CD4-positive, alpha-beta T cell treated with Interleukin-6 at 100 ng/mL for 8 hours (primary cell): ENCODE measurements around the gene TNFSF13B.
"Not testable (repeated sequence)": the region's sequence is repeated elsewhere in the genome, so short reads cannot be mapped to it uniquely, and the experiment has no call there.

ENCODE experiments used
- DNase-seq: peaks from one replicate; pipeline ENCODE4 v3.0.0-alpha.2; 2020; ENCODE audit warnings: mixed read lengths, low spot score

Gene TNFSF13B

DNA sequence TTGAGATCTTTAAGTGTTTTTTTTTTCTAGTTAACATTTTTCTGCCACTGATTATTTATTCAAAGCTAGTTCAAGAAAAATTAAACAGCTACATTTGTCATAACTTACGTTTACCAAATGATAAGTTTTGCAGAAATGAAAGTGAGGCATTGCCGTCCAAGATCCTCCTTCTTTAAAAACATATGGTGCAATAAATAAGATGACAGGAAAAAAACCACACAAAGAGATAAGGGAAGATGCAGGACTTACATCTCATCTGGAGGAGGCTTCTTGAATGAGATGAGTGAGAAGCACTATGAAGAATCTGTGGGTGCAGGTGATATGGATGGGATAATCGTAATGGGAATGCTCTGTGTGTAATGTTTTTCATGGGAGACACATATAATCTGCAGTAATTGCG lies 12.4 kb downstream of the TNFSF13B start:
- DNase-seq: no peak

DNA sequence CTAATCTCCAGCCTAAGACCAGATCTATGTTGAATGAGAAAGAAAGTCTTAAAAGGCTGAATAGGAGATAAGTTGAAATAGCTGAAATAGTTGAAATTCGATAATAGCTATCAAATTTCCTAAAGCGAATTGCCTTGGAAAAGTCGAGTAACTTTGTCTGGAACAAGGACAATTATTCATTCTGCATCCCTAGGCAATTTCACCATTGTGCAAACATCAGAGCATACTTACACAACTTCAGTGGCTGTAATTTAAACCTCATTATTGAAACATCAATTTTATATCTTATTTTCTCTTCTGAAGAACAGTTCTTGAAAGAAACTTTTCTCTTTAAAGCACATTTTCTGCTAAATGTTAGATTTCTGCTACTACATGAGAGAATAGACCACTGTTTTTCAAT lies 13.6 kb downstream of the TNFSF13B start:
- DNase-seq: no peak

DNA sequence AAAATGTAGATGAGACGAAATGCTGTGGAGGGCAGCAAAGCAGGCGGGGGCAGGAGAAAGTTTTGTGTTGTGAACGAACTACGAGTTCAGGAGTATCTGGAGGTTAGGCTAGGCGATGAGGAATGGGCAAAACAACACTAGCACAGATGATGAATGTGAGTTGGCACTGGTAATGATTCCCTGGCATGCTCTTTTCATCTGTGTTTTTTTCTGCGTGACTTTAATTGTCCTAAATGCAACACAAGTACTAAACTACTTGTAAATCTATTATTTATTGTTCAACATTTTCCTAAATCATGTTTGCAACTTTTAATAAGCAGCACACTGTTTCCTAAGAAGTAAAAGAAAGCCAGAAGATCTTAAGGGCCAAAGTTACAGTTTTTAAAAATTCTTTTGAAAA lies 19.2 kb downstream of the TNFSF13B start:
- no peak for DNase-seq

DNA sequence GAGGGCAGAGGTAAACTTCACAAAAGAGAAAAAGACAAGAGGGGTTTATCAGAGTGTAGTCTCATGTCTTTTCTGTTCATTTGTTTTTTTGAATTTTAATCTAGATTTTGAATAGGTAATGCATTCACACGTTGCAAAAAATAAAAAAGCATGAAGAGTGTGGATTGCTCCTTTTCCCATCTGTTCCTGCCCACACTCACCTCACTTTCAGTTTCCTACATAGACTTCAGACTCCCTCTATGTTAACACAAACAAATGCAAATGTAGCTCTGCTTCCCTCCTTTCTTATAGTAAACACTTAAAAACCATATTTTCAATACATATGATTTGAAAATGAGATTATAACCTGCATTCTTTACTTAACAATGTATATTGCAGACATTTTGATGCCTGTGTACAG lies 20.3 kb downstream of the TNFSF13B start:
- no peak for DNase-seq

- no peak for DNase-seq
These were observed 27.6 kb downstream of the TNFSF13B start for GRCh38 chr13:108297114-108297513.

DNA sequence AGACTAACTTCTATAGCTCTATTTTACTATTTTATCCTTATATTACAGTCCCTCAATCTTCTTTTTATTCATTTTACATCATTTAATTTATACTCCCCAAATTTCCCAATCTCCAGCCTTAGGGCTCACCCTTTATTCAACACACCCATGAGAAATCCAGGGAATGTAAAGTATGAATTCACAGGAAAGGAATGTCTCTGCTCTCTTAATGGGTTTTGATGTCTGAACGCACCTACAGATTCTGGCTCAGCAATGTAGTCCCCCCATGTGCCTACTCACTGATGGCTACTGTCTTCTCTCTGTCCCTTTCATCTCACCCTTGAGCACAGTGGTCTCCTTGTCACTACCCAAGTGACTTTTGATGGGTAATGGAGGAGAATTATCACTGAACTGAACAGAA lies 32.8 kb downstream of the TNFSF13B start:
- DNase-seq: no peak

- no peak for DNase-seq
These were observed 34.9 kb downstream of the TNFSF13B start for GRCh38 chr13:108304170-108305016.

GRCh38 chr13:108305655-108306054 lies 36.1 kb downstream of the TNFSF13B start:
- no peak for DNase-seq

DNA sequence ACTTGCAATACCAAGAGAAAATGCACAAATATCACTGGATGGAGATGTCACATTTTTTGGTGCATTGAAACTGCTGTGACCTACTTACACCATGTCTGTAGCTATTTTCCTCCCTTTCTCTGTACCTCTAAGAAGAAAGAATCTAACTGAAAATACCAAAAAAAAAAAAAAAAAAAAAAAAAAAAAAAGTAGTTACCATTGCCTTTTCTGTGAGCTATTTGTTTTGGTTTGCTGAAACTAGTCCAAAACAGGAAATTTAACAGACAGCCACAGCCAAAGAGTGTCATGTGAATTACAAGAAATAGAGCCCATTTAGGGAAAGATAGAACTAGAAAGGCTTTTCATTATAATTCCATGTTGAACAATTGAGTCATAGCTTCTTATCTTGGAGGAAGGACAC lies 37.3 kb downstream of the TNFSF13B start:
- peak; percentile 13 for DNase-seq

DNA sequence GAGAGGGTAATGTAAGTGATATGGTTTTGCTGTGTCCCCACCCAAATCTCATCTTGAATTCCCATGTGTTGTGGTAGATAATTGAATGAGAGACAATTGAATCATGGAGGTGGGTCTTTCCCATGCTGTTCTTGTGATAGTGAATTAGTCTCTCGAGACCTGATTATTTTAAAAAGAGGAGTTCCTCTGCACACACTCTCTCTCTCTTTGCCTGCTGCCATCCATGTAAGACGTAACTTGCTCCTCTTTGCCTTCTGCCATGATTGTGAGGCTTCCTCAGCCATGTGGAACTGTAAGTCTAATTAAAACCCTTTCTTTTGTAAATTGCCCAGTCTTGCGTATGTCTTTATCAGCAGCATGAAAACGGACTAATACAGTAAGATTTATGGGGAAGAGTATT lies 42.1 kb downstream of the TNFSF13B start:
- not testable (repeated sequence) for DNase-seq

- no peak for DNase-seq
These were observed 43.9 kb downstream of the TNFSF13B start for GRCh38 chr13:108313382-108313781.

DNA sequence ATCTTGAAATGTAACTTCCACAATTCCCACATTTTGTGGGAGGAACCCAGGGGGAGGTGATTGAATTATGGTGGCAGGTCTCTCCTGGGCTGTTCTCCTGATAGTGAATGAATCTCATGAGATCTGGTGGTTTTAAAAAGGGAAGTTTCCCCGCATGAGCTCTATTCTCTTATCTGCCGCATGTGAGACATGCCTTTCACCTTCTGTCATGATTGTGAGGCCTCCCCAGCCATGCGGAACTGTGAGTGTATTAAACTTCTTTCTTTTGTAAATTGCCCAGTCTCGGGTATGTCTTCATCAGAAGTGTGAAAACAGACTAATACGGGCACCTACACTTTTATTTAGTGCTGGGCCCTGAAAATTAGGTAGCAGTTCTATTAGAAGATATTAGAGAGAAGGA lies 45.8 kb downstream of the TNFSF13B start:
- DNase-seq: no peak

DNA sequence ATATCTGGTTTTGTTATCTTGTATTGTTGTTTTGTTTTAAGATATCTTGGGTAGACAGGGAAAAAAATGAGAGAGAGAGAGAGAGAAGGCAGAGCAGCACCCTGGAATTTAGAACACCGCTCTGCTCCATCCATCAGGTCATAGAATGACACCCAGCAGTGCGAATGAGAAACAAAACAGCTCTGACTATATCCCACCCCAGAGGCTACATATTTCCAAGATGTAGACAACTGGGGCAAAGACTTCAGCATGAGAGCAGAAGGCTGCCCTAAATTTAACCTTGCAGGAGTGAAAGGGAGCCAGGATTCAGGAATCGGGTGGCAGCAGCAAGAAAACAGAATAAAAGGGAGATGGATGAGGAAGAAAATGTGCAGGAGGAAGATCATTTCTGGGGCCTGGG lies 46.5 kb downstream of the TNFSF13B start:
- DNase-seq: no peak

GRCh38 chr13:108316413-108316812 lies 46.9 kb downstream of the TNFSF13B start:
- DNase-seq: no peak

DNA sequence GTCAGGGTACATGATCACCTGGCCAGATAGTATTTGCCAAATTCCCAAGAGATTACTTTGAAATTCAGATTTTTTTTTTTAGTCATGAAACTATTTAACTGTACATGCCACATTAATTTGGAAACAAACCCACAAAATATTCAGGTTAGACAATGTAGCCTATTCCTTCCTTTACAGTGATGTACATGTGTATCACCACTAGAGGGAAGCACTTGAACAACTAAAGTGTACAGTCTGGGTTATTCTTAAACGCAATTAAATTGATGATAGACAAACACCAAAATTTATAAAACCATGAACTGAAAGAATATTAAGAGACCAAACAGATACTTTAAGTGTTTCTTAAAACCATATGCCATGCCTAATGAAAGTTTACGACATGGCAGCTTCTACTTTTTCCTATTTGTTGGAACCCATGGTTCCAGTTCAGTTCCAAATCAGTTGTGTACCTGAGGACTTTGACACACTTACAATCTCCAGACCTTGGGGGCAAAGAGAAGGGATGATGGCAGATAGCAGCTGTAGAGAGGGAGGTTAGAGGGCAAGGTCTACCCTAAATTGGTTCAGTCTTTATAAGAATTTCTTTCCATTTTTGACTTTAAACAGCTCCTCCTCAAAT lies 52.8 kb downstream of the TNFSF13B start:
- peak; percentile 40 for DNase-seq

DNA sequence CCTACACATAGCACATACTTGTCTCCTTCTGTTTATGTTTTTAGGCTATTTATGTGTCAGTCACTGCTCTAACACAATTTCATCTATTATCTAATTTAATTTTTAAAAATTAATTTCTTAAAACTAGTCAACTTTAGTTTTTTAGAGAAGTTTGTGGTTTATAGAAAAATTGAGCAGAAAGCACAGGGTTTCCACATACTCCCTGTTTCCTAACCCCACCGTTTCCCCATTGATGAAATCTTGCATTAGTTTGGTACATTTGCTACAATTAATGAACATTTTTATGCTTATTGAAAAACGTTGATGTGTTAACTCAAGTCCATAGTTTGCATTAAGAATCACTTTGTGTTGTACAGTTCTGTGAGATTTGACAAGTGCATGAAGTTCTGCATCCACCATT lies 53.5 kb downstream of the TNFSF13B start:
- DNase-seq: no peak

- DNase-seq: no peak
These were observed 56.3 kb downstream of the TNFSF13B start for GRCh38 chr13:108325863-108326262.

- DNase-seq: peak; percentile 25
These were observed 56.8 kb downstream of the TNFSF13B start for GRCh38 chr13:108326309-108326708.

DNA sequence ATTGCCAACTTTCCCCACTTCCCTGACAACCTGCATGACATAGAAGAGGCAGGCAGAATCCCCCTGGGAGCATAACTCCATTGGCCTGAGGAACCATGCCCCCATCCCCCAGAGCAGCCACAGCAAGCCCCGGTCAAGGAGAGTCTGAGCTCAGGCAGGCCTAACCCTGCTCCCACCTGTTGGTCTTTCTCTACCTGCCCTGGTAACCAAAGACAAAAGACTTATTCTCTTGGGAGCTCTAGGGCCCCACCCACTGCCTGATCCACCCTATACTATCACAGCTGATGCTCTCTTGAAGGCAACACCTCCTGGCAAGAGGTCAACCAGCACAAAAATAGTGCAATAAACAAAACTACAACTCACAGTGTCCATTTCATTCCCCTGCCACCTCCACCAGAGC lies 59.3 kb downstream of the TNFSF13B start:
- DNase-seq: no peak

DNA sequence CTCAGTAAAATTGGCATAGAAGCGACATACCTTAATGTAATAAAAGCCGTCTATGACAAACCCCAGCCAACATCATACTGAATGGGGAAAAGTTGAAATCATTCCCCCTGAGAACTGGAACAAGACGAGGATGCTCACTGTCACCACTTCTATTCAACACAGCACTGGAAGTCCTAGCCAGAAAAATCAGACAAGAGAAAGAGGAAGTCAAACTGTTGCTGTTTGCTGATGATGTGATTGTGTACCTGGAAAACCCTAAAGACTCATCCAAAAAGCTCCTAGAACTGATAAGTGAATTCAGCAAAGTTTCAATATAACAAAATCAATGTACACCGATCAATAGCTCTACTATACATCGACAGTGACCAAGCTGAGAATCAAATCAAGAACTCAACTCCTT lies 63.3 kb downstream of the TNFSF13B start:
- no peak for DNase-seq

GRCh38 chr13:108342369-108343289 lies 73.1 kb downstream of the TNFSF13B start:
- peak; percentile 22 for DNase-seq

GRCh38 chr13:108345016-108345415 lies 75.5 kb downstream of the TNFSF13B start:
- no peak for DNase-seq

GRCh38 chr13:108346376-108346775 lies 76.9 kb downstream of the TNFSF13B start:
- peak; percentile 51 for DNase-seq
